ENCODE data around the gene SMIM1. TPM values are rescaled to one million over a fixed set of nuclear protein-coding genes. Genes with fewer than 3 reads are reported as not detected.

Gene SMIM1
- total RNA-seq, 1 experiment from 2014 or later = 5.5 TPM

- Histone ChIP-seq H3K79me2 (ENCODE audit: insufficient read depth, low read length) (no peaks in the 10 kb centered on the region), H3K4me1 (ENCODE audit: control insufficient read depth in 1 of 2, insufficient read depth in 2 of 2, low read length in 2 of 2) (no peaks in the 10 kb centered on the region), H4K20me1 (ENCODE audit: insufficient read depth) (no peaks in the 10 kb centered on the region), H3K9ac (ENCODE audit: low read length) (no peak overlapping the region), H3K27ac (ENCODE audit: low read depth, low read length) (no peak overlapping the region), H3K36me3 (ENCODE audit: control insufficient read depth in 1 of 2, insufficient read depth in 2 of 2, low read length in 2 of 2) (no peaks in the 10 kb centered on the region), H3K4me3 (replicated peaks in 1 of 2; ENCODE audit: low read depth in 1 of 2, low read length in 2 of 2) (no peak overlapping the region), H3K4me2 (ENCODE audit: low read length) (no peak overlapping the region), H2AFZ (ENCODE audit: low read depth, low read length, poor library complexity, severe bottlenecking) (no peak overlapping the region), H3K9me2 (ENCODE audit: insufficient read depth) (no peaks in the 10 kb centered on the region), H3K9me3 (ENCODE audit: control insufficient read depth in 1 of 2, insufficient read depth in 1 of 2, low read depth in 1 of 2, low read length in 2 of 2) (no peaks in the 10 kb centered on the region), H3K27me3 (ENCODE audit: insufficient read depth, low read length) (no peaks in the 10 kb centered on the region)
- intact Hi-C loops (cut with micrococcal nuclease) = no loop called here
- ChIA-PET POLR2A (no interaction called here), RAD21 (ENCODE audit: low non-redundant PET in 1 of 2, low total read pairs in 2 of 2, uncharacterized antibody in 2 of 2, unreplicated experiment in 2 of 2) (no interaction called here), CTCF (no interaction called here)
- no peak for ATAC-seq
- DNase-seq (ENCODE audit: low read depth, low spot score) = no peak
- TF ChIP-seq POLR2AphosphoS5 (IDR thresholded peaks at IDR 0.05; ENCODE audit: low read depth, low read length) = no peak
- TF ChIP-seq JUND (IDR thresholded peaks at IDR 0.05) = no peak
- no peak for TF ChIP-seq ATF3 (IDR thresholded peaks at IDR 0.05)
- TF ChIP-seq CEBPB (IDR thresholded peaks at IDR 0.05; ENCODE audit: low read depth) = no peak
- no peak for TF ChIP-seq SP1 (IDR thresholded peaks at IDR 0.05; ENCODE audit: low read depth)
- TF ChIP-seq EZH2 (IDR thresholded peaks at IDR 0.05) = no peak
- TF ChIP-seq EGR1 (IDR thresholded peaks at IDR 0.05; ENCODE audit: low read depth) = no peak
- TF ChIP-seq TCF7L2 (IDR thresholded peaks at IDR 0.05; ENCODE audit: borderline replicate concordance, extremely low read depth, insufficient read depth, insufficient read length) = no peak
- no peak for TF ChIP-seq MAX (IDR thresholded peaks at IDR 0.05)
- BruUV-seq (replicated peaks) = no TSS peak
Observed at GRCh38 chr1:3742439-3743298, 29.9 kb upstream of the SMIM1 start.

- Histone ChIP-seq H3K4me1 (ENCODE audit: control insufficient read depth in 1 of 2, insufficient read depth in 2 of 2, low read length in 2 of 2) (no peaks in the 10 kb centered on the region), H2AFZ (ENCODE audit: low read depth, low read length, poor library complexity, severe bottlenecking) (no peak overlapping the region), H3K9ac (ENCODE audit: low read length) (no peak overlapping the region), H3K36me3 (ENCODE audit: control insufficient read depth in 1 of 2, insufficient read depth in 2 of 2, low read length in 2 of 2) (no peaks in the 10 kb centered on the region), H3K9me3 (ENCODE audit: control insufficient read depth in 1 of 2, insufficient read depth in 1 of 2, low read depth in 1 of 2, low read length in 2 of 2) (no peaks in the 10 kb centered on the region), H3K27me3 (ENCODE audit: insufficient read depth, low read length) (no peaks in the 10 kb centered on the region), H3K79me2 (ENCODE audit: insufficient read depth, low read length) (no peaks in the 10 kb centered on the region), H3K9me2 (ENCODE audit: insufficient read depth) (no peaks in the 10 kb centered on the region), H3K4me2 (ENCODE audit: low read length) (no peak overlapping the region), H4K20me1 (ENCODE audit: insufficient read depth) (no peaks in the 10 kb centered on the region), H3K27ac (ENCODE audit: low read depth, low read length) (no peak overlapping the region), H3K4me3 (replicated peaks in 1 of 2; ENCODE audit: low read depth in 1 of 2, low read length in 2 of 2) (no peak overlapping the region)
- BruUV-seq (replicated peaks) = no TSS peak
- RAD21 ChIA-PET (ENCODE audit: low non-redundant PET in 1 of 2, low total read pairs in 2 of 2, uncharacterized antibody in 2 of 2, unreplicated experiment in 2 of 2) = no interaction called here
- intact Hi-C loops (cut with micrococcal nuclease) = no loop called here
- no peak for ATAC-seq
- CTCF ChIA-PET = no interaction called here
- DNase-seq (ENCODE audit: low read depth, low spot score) = no peak
- no peak for TF ChIP-seq SRF (IDR thresholded peaks at IDR 0.05; ENCODE audit: low read depth)
- TF ChIP-seq POLR2A (IDR thresholded peaks at IDR 0.05; ENCODE audit: borderline replicate concordance, extremely low read depth, insufficient read depth, insufficient read length) = no peak
- TF ChIP-seq ATF3 (IDR thresholded peaks at IDR 0.05) = no peak
- no peak for TF ChIP-seq REST (IDR thresholded peaks at IDR 0.05; ENCODE audit: low read depth)
- no peak for TF ChIP-seq EGR1 (IDR thresholded peaks at IDR 0.05; ENCODE audit: low read depth)
- no peak for TF ChIP-seq CBX3 (IDR thresholded peaks at IDR 0.05; ENCODE audit: low read depth)
- no peak for TF ChIP-seq ELF1 (IDR thresholded peaks at IDR 0.05; ENCODE audit: borderline replicate concordance, low read depth)
- no peak for TF ChIP-seq RAD21 (IDR thresholded peaks at IDR 0.05; ENCODE audit: low read depth)
- TF ChIP-seq POLR2AphosphoS5 (IDR thresholded peaks at IDR 0.05; ENCODE audit: low read depth, low read length) = no peak
- POLR2A ChIA-PET = no interaction called here
Observed at GRCh38 chr1:3743421-3743820, 29.1 kb upstream of the SMIM1 start.
